IPS-11a (cell line): ENCODE results near the gene EZH1.

Experiments
- H3K4me3 ChIP-seq: one replicate; pipeline ENCODE4 v1.5.1; 2013; ENCODE audit warnings: low read depth, low read length, control low read depth

EZH1 gene

GRCh38 chr17:42725143-42725542, 19.7 kb downstream of the EZH1 start:
- no peak overlapping the region for H3K4me3 ChIP-seq

DNA sequence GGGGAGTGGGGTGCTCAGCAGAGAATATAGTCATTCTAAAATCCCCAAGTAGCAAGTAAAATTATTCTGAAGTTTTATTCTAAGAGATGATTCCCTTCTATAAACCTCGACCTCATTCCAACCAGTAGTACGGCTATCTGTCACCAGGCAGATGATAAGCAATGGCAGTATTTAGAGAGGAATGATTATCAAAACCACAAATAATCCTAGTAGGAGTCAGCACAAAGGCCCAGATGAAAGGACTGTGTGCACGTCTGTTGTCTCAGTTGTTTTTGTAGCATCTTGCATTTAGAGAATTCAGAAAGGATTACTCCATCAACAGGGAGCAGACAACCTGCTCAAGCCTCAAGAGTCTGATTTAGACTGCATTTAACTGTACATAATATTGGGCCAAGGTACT, 21.2 kb downstream of the EZH1 start:
- H3K4me3 ChIP-seq = no peak overlapping the region

DNA sequence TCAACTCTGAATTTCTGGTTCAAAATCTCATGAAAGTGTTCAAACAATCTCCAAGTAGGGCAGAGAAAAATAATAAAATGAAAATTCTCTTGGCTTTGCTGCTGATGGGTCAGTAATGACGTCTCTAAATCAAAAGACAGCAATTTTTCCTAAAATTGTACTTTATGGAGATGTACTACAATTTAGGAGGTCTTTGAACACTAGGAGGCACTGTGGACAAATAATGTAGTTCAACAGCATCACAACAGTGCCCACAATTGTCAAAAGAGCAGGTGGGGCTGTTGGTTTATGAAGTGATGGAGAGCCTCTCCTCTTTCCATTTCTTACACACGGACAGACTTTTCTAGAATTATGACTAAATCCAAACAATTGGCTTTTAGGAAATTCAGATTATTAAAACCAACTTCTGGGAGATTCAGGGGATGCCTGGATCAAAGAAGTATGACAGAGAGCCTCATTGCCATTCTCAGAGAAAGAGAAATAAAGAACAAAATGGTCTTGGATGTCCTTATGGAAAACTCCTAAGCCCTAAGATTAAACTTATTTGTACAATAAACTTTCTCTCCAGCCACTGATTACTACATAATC, 23.8 kb downstream of the EZH1 start:
- no peak overlapping the region for H3K4me3 ChIP-seq

DNA sequence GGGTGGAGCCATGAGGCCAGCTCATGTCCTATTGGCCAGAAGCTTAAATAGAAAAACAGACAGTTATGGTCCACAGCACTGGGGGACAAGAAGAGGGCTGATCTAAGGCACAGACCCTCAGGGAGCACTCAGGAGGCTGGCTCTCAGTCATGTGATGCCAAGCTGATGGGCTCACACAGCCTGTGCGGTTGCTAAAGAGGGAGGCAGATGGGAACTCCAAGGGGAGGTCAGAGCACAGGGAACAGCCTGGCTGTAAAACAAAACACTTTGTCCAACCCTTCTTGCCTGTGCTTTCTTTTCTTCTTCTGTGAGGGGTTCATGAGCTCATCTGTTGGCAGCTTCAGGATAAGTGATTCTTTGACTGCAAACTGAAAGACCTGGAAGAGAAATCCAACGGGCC, 35.3 kb downstream of the EZH1 start:
- no peak overlapping the region for H3K4me3 ChIP-seq

- no peak overlapping the region for H3K4me3 ChIP-seq
Measured at GRCh38 chr17:42708588-42708987, 36.3 kb downstream of the EZH1 start.

DNA sequence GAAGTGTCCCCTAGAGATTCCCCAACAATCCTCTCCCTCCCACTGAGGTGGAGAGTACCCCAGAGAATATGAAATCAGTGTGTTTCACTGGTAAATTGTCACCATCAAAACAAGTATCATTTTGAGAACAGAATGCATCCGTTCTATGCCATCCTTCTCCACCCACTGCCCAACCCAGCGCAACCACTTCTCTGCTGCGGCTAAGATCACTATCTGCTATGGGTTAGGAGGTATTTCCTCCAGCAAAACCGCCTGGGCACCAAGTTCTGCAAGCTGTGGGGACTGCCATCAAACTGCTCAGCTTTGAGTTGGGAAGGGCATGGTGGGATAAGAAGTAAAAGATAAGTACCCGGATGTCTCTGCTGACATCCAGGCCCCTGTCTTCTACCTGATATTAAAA, 38.1 kb downstream of the EZH1 start:
- H3K4me3 ChIP-seq = no peak overlapping the region

GRCh38 chr17:42704837-42705494, 39.9 kb downstream of the EZH1 start:
- no peak overlapping the region for H3K4me3 ChIP-seq

- H3K4me3 ChIP-seq = no peak overlapping the region
Measured at GRCh38 chr17:42704490-42704836, 40.4 kb downstream of the EZH1 start.

GRCh38 chr17:42702446-42702845, 42.4 kb downstream of the EZH1 start:
- no peak overlapping the region for H3K4me3 ChIP-seq

DNA sequence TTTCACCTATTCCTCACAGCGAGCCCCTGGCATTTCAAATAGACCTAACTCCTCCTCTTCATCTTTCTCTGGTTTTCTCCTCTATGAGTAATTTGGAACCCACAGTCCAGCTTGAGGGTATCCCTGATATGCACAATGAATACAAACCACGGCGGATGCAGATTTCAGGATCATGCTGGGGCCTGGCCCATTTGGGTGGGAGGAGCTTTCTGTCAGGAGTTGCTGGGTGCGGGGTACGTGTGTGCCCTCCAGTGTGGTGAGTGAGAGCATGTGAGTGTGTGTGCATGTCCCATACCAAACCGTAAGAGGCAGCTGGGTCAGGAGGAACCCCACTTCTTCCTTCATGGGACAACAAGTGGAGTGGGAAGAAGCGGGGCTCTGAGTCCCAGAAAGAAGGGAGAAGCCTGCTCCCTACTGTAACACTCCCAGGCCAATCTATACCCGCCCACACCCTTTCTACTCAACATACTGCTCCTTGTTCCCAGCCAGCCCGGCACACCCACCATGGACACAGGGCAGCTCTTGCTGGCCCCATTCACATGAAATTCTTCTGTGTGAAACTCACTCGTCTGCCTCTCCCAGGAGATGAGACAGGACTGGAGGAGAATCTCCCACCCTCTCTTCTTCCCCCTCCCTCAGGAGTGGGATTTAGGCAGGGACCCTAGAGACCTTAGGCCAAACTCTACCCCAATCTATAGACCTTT, 44.1 kb downstream of the EZH1 start:
- H3K4me3 ChIP-seq = no peak overlapping the region

DNA sequence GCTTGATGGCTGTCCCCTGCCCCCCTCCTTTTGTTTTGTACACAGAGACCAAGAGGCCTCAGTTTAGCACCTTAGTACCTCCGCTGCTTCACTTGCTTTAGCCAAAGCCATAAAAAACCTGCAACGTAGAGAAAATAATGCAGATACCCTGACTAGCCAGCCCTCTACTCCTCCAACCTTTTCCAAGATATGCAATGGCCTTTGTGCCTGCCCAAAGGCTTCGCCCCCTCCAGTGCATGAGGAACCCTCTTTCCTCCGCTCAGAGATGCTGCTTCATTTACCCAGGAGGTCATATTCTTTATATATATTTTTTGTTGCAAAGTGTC, 45.5 kb downstream of the EZH1 start:
- H3K4me3 ChIP-seq = no peak overlapping the region

- no peak overlapping the region for H3K4me3 ChIP-seq
Measured at GRCh38 chr17:42698736-42699414, 46.0 kb downstream of the EZH1 start.

DNA sequence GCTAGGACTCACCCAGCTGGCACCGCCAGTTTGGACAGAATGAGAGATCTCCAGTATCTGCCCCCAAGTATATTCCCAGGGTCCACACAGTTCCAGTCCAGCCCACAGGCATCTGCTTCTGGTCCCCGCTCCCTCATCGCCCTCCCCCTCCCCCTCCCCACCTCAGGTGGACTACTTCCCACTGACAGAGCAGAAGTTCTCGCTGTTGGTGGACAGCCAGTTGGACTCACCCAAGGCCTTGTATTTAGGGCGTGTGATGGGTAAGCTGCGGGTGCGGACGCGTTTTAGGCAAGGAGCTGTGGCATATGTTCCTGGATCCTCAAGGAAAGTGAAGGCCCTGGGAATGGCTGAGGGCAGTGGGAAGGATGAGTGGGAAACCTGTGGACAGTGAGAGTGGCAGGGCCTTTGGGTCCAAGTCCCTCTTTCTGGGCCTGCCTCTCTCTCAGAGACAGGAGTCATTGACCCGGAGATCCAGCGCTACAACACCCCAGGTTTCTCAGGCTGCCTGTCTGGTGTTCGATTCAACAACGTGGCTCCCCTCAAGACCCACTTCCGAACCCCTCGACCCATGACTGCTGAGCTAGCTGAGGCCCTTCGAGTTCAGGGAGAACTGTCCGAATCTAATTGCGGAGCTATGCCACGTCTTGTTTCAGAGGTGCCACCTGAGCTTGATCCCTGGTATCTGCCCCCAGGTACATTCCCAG, 47.6 kb downstream of the EZH1 start:
- no peak overlapping the region for H3K4me3 ChIP-seq

GRCh38 chr17:42695500-42695899, 49.3 kb downstream of the EZH1 start:
- no peak overlapping the region for H3K4me3 ChIP-seq

- no peak overlapping the region for H3K4me3 ChIP-seq
Measured at GRCh38 chr17:42694524-42694923, 50.3 kb downstream of the EZH1 start.

DNA sequence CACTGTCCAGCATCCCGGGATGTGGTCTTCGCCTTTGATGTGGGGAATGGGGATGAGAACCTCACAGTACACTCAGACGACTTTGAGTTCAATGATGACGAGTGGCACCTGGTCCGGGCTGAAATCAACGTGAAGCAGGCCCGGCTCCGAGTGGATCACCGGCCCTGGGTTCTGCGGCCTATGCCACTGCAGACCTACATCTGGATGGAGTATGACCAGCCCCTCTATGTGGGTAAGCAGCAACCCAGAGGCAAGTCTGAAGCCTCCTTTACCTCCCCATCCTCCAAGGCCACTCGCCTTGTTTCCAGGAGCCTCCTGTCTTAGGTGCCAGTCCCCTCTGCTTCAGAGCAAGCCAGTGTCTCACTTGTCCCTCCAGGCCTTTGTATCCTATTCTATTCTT, 52.4 kb downstream of the EZH1 start:
- no peak overlapping the region for H3K4me3 ChIP-seq

- no peak overlapping the region for H3K4me3 ChIP-seq
Measured at GRCh38 chr17:42691021-42691545, 53.8 kb downstream of the EZH1 start.

DNA sequence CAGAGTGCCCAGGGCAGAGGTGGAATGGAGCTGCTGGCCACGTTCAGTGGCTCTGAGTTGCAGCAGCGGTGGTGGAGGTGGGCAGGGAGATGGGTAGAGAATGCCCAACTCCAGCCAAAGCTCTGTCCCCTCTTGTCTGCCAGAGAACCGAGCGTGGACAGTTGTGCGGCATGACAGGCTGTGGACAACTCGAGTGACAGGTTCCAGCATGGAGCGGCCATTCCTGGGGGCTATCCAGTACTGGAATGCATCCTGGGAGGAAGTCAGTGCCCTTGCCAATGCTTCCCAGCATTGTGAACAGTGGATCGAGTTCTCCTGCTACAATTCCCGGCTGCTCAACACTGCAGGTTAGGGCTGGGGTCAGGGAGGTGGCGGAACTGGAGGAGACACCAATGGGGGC, 54.2 kb downstream of the EZH1 start:
- H3K4me3 ChIP-seq = no peak overlapping the region

DNA sequence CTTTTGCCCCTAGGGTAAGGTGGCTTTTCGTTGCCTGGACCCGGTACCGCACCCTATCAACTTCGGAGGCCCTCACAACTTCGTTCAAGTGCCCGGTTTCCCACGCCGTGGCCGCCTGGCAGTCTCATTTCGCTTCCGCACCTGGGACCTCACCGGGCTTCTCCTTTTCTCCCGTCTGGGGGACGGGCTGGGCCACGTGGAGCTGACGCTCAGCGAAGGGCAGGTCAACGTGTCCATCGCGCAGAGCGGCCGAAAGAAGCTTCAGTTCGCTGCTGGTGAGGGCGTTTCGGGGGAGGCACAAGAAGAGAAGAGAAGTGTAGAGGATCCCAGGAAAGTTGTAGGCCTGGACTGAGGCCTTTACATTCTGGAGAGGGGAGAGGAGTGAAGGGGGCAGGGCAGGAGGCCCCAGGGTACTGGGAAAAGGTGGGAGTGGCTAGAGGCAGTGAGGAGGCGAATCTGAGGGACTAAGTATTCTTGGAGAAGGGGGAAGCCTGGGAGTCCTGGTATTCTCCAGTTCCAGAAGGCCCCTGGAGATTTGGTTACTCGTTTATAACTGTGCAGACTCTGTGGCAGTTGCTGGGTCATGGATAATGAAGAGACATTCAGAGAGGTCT, 57.0 kb downstream of the EZH1 start:
- no peak overlapping the region for H3K4me3 ChIP-seq

GRCh38 chr17:42686520-42687128, 58.2 kb downstream of the EZH1 start:
- H3K4me3 ChIP-seq = no peak overlapping the region
